ENCODE results near the gene SLC8A1. TPM values are rescaled to one million over a fixed set of nuclear protein-coding genes. Genes with fewer than 3 reads are reported as not detected.

SLC8A1 gene
- total and polyA plus RNA-seq, 2 of the 13 experiments (the other 11 are each of a cell fraction or from before 2014, with no cell fraction given): not detected

GRCh38 chr2:40210968-40211353, 240.9 kb downstream of the SLC8A1 start:
- no peak overlapping the region for H3K9ac ChIP-seq (ENCODE audit: insufficient read depth, low read depth, low read length)
- DNase-seq (ENCODE audit: low spot score): no peak
- no peak overlapping the region for H2AFZ ChIP-seq (ENCODE audit: low read length)
- H3K4me2 ChIP-seq (ENCODE audit: low read depth, low read length): no peak overlapping the region
- H3K79me2 ChIP-seq (ENCODE audit: insufficient read depth, low read length): no peaks in the 10 kb centered on the region
- no TSS peak for BruUV-seq (replicated peaks)
- FAIRE-seq: no peak
- ATAC-seq: no peak
- H4K20me1 ChIP-seq (ENCODE audit: insufficient read depth, low read length): no peaks in the 10 kb centered on the region
- TF ChIP-seq HNF1A (IDR thresholded peaks at IDR 0.05; ENCODE audit: low read depth) (no peak), HNF1A (CRISPR knock-in tag; IDR thresholded peaks at IDR 0.05; ENCODE audit: borderline replicate concordance) (no peak), ZBTB2 (CRISPR knock-in tag; IDR thresholded peaks at IDR 0.05; ENCODE audit: low read depth) (no peak), ZNF432 (CRISPR knock-in tag; IDR thresholded peaks at IDR 0.05; ENCODE audit: borderline replicate concordance) (no peak), MYNN (CRISPR knock-in tag; IDR thresholded peaks at IDR 0.05; ENCODE audit: low read depth) (no peak)
- WGBS (ENCODE audit: low lambda C conversion rate): 0% methylated on average over 1 of the region's 1 CpG
- POLR2A ChIA-PET: no interaction called here
- intact Hi-C loops (cut with micrococcal nuclease; ENCODE audit: unreplicated experiment) (no loop called here), in situ Hi-C loops (cut with HindIII; ENCODE audit: extremely low pct_ligation_motif_present, low pct_unique_long_range_greater_than_20kb) (no loop called here)
- no peaks in the 10 kb centered on the region for H3K9me3 ChIP-seq (ENCODE audit: low read length)
- CTCF ChIA-PET (ENCODE audit: low intra/inter-chr PET ratio, low total read pairs): no interaction called here
- H3K4me3 ChIP-seq (replicated peaks in 1 of 3; ENCODE audit: insufficient read depth in 1 of 3, low read depth in 2 of 3, low read length in 3 of 3): no peak overlapping the region
- no peaks in the 10 kb centered on the region for H3K36me3 ChIP-seq (replicated peaks in 1 of 2; ENCODE audit: control insufficient read depth in 1 of 2, insufficient read depth in 2 of 2, low read length in 2 of 2)
- no peaks in the 10 kb centered on the region for H3K27me3 ChIP-seq (ENCODE audit: control insufficient read depth in 1 of 2, insufficient read depth in 2 of 2, low read length in 2 of 2)
- H3K27ac ChIP-seq (ENCODE audit: extremely low read length, insufficient read depth, low read length): no peak overlapping the region
- no peaks in the 10 kb centered on the region for H3K4me1 ChIP-seq (ENCODE audit: insufficient read depth, low read length)
